LNCAP (cell line): ENCODE measurements around the gene TMEM174.

Source experiments
- TF ChIP-seq, protein P1 (sequence below): fragments of 450-650 bp; IDR thresholded peaks from 2 replicates; pipeline ENCODE4 v1.5.1; 2017; ENCODE audit warnings: mild to moderate bottlenecking

The TMEM174 gene

DNA sequence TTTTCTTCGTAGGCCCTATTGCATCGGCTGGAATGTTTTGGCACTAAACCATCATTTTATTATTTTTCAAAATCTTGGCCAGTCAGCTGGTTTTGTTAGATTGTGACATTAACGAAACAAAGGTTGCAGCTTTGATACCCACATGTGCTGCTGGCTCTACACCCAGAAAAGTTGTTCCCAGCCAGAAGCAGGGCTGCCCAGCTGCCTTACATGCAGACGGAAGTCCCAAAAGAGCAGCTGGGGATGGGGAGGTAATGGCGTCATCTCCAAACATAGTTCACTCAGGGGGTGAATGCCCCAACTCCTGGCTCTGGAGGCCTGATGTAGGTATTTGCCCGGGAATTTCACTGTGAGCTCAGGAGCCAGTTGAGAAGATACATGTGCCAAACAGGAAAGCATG lies 29.3 kb upstream of the TMEM174 start:
- TF ChIP-seq, protein P1, sequence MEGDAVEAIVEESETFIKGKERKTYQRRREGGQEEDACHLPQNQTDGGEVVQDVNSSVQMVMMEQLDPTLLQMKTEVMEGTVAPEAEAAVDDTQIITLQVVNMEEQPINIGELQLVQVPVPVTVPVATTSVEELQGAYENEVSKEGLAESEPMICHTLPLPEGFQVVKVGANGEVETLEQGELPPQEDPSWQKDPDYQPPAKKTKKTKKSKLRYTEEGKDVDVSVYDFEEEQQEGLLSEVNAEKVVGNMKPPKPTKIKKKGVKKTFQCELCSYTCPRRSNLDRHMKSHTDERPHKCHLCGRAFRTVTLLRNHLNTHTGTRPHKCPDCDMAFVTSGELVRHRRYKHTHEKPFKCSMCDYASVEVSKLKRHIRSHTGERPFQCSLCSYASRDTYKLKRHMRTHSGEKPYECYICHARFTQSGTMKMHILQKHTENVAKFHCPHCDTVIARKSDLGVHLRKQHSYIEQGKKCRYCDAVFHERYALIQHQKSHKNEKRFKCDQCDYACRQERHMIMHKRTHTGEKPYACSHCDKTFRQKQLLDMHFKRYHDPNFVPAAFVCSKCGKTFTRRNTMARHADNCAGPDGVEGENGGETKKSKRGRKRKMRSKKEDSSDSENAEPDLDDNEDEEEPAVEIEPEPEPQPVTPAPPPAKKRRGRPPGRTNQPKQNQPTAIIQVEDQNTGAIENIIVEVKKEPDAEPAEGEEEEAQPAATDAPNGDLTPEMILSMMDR = no peak

DNA sequence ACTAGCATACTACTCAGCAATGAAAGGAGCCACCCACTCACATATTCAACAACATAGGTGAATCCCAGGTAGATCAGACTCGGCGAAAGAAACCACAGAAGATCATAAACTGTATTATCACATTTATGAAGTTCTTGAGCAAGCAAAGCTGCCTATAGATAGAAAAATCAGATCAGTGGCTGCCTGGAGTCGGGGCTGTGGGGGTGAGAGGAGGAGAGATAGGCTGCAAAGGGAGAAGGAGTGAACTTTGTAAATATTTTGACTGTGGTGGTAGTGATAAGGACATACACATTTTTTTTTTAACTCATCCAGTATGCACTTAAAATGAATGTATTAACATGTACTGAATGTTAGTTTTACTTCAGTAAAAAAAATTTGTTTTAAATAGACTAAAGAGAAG lies 23.5 kb upstream of the TMEM174 start:
- TF ChIP-seq, protein P1 = no peak

DNA sequence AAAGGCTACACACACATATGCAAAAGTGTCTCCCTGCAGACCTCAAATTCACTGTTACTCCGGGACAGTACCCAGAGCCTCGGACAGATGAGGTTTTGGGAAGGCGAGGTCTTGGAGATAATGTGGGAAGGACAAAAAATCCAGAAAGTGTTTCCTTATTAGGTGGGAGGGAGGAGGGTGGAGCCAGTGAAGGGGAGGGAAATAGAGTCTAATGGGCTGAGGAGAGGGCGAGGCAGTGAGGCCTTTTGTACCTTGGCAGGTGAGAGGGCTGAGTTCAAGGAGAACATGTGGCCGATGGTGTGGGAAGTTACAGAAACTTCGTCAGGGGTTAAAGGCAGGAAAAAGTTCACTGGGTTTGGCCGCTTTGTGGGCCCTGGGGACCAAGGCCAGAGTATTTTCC lies 22.1 kb upstream of the TMEM174 start:
- TF ChIP-seq, protein P1 = no peak

DNA sequence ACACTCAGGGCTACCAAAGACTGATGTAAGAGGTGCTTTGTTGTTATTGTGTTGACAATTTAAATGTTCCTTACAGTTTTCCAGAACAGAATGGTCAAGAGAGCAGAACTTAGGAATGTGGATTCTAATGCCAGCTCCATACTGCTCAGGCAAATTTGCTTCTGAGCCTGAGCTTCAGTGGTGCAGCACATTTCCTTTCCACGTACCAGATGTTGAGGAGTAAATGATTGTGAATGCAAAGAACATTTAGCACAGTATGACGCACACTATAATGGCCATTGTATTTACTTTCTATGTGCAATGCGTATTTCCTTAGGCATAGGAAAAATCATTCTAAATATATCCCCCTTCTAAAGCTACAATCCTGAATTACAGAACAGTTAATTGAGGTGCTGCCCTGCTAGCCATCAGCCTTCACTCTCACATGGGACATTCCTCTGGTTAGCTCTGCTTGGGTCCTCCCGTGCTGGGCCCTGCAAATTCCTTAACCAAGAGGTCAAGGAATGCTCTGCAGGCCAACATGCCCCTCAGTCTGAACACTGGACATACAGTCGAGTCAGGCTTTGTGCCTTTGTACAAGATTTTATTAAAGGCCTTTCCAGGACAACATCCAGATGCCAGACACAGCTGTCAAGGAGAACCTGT lies 21.1 kb upstream of the TMEM174 start:
- TF ChIP-seq, protein P1 = no peak

DNA sequence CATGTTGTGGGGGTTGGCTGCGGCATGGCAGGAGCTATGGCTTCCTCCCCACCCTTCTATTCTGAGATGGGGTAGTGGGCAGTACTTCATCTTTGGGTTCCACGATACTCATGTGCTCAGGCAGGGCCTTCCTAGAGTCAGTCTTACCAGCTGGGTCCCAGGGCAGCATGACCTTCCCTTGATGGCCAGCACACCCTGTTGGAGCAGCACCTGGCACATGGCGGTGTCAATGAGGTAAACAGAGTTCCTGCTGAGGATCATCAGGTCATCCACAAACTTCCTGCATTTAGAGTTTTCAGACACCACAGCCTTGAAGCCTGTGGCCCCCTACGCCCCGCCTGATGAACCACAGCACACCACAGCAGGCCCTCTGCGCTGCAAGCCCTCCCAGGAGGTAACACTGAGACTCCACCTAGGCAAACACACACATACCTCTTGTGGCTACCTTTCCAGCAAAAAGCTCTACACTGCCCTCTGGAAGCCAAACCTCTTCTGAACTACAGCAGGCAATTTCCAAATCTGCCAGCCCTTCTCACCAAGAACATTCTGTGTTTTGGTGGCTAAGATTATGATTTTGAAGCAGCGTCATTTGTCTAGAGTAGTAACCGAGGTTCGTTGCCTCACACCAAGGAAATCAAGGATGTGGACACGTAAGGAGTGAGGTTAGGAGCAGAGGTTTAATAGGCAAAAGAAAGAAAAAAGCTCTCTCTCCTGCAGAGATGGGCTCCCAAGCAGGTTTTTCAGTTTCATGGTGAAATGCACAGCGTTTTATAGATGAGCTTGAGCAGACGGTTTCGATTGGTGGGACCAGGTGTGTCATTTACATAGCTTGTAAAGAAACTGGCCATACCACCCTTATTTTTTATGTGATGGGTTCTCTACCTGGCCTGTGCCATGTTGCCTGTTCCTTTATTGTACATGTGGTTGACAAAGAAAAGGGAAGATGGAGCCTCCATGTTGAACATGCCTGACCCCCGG lies 20.3 kb upstream of the TMEM174 start:
- TF ChIP-seq, protein P1 = 0 out of 2 replicates have a peak, but pooled peaks have one; percentile 15

DNA sequence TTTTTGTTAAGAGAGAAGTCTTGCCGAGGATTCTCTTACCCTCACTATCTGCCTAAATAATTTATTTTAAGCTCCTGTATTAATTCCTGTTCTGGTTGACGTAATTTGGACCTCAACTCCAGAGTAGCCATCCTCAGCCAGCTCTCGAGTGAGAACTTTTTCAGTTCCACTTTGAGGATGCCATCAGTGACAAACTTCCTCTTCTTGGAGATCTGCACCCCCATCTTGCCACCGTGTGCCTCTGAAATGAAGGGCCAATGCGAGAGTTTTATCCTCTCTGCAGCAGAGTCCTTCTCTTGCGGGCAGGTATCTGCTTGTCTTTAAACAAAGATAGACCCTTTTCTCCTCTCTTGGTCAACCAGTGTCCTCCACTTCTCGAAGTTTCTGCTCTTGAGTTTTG lies 19.5 kb upstream of the TMEM174 start:
- TF ChIP-seq, protein P1 = no peak

DNA sequence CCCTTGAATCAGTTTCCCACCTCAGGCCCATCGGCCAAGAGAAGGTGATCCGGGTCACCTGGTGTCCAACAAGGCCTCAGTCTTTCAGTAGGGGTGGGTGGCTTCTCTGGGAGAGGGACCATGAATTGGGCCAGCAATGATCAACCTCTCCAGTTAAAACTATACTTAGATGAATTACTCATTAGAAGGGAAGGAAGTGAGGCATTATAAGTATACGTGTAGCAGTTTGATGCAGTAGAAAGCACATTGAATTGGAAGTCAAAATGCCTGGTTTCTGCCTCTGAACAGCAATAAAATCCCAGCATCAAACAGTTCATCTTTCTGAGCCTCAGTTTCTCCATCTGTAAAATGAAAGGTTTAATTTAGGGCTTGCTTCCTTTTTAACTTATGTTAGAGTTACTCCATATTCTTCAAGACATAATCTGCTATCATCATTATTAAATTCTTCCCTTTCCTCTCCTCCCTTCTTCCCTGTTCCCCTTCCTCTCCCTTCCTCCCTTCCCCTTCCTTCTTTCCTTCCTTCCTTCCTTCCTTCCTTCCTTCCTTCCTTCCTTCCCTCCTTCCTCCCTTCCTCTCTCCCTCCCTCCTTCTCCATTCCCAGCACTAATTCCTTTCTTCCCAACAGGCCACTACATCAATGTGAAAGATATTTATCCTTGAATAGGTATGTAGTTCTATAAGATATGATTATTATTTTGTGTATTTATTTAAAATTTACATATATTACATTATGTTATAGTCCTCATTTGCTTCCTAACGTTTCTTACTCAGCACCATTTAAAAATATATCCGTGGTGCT lies 18.6 kb upstream of the TMEM174 start:
- TF ChIP-seq, protein P1 = no peak
